Activated T-cell treated with anti-CD3 and anti-CD28 coated beads, Interleukin-2, amount 50 U/mL, for 24 hours (primary cell): ENCODE data around the gene KRTAP3-1.

Source experiments
- DNase-seq: peaks from one replicate; pipeline ENCODE4 v3.0.0-alpha.2; 2020
- H3K27ac Mint-ChIP-seq: 2 replicates; pipeline ENCODE4 v1.8.0; 2020; ENCODE audit warnings: mild to moderate bottlenecking, mixed read lengths
- H3K27me3 Mint-ChIP-seq: 2 replicates; pipeline ENCODE4 v1.8.0; 2020; ENCODE audit warnings: mixed read lengths
- H3K36me3 Mint-ChIP-seq: 2 replicates; pipeline ENCODE4 v1.8.0; 2020; ENCODE audit warnings: low read depth, mixed read lengths
- H3K4me1 Mint-ChIP-seq: 2 replicates; pipeline ENCODE4 v1.8.0; 2020; ENCODE audit warnings: low read depth, mixed read lengths
- H3K4me3 Mint-ChIP-seq: 2 replicates; pipeline ENCODE4 v1.8.0; 2020; ENCODE audit warnings: mild to moderate bottlenecking, moderate library complexity, mixed read lengths
- H3K9me3 Mint-ChIP-seq: 2 replicates; pipeline ENCODE4 v1.8.0; 2020; ENCODE audit warnings: mixed read lengths

Gene KRTAP3-1

GRCh38 chr17:40974366-40974765 lies 34.6 kb downstream of the KRTAP3-1 start:
- H3K36me3 Mint-ChIP-seq: no peaks in the 10 kb centered on the region
- H3K4me1 Mint-ChIP-seq: no peaks in the 10 kb centered on the region
- DNase-seq: no peak
- H3K9me3 Mint-ChIP-seq: no peaks in the 10 kb centered on the region
- H3K4me3 Mint-ChIP-seq: no peak overlapping the region
- no peak overlapping the region for H3K27ac Mint-ChIP-seq
- H3K27me3 Mint-ChIP-seq: peaks cover 21% of the 10 kb centered on the region

- no peak for DNase-seq
- no peak overlapping the region for H3K27ac Mint-ChIP-seq
- peaks cover 5% of the 10 kb centered on the region for H3K4me1 Mint-ChIP-seq
- H3K4me3 Mint-ChIP-seq: no peak overlapping the region
- H3K9me3 Mint-ChIP-seq: no peaks in the 10 kb centered on the region
- no peaks in the 10 kb centered on the region for H3K36me3 Mint-ChIP-seq
- H3K27me3 Mint-ChIP-seq: peaks cover 36% of the 10 kb centered on the region
Measured at GRCh38 chr17:40967582-40967981, 41.3 kb downstream of the KRTAP3-1 start.

DNA sequence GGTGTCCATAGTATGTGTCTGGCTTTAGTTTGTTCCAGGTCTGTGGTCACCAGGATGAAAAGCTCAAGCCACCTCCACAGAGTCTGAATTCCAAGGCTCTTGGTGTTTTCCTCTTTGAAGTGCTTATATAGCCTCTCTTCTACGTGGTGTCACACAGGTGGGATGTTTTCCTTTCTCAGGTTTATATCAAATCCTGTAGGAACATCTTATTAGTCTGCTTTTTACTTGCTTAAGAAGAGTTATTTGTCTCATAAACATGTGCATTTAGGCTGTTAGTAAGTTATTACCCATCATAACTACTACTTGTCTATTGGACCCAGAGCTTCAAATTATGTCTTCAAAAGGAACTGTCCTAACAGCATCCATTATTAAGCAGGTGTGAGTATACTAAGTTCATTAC lies 42.1 kb downstream of the KRTAP3-1 start, which contains the start of gene KRT39:
Gene KRT39 (minus strand): TSS at position 101 of the 400 bp plus-strand sequence. CDS start 92 bp downstream, at position 9.
- no peak within 1 kb of the TSS for H3K27ac Mint-ChIP-seq
- H3K9me3 Mint-ChIP-seq: no peaks in the 10 kb centered on the region
- H3K27me3 Mint-ChIP-seq: peaks cover 41% of the 10 kb centered on the region
- no peak for DNase-seq
- H3K4me1 Mint-ChIP-seq: peaks cover 5% of the 10 kb centered on the region
- no peaks in the 10 kb centered on the region for H3K36me3 Mint-ChIP-seq
- no peak within 1 kb of the TSS for H3K4me3 Mint-ChIP-seq

DNA sequence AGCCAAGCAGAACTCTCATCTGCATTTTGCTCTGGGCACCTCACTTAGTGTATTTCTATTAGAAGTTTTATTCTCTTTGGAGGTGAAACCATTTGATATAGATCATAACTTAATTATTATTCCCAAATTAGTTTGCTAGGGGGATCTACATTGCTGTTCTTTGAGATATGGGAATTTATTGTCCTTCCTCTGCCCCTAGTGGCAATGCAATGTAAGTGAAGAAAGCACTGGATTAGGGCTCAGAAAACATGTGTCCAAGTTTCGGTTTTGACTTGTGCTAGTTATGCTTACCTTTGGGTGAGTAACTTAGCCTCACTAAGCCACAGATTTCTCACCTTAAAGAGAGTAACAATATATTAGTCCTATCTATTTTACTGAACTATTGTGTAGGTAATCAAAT lies 45.1 kb downstream of the KRTAP3-1 start:
- DNase-seq: no peak
- no peaks in the 10 kb centered on the region for H3K9me3 Mint-ChIP-seq
- H3K36me3 Mint-ChIP-seq: no peaks in the 10 kb centered on the region
- peaks cover 42% of the 10 kb centered on the region for H3K27me3 Mint-ChIP-seq
- peaks cover 5% of the 10 kb centered on the region for H3K4me1 Mint-ChIP-seq
- H3K4me3 Mint-ChIP-seq: no peak overlapping the region
- no peak overlapping the region for H3K27ac Mint-ChIP-seq

- Mint-ChIP-seq H3K27ac (no peak overlapping the region), H3K4me3 (no peak overlapping the region), H3K4me1 (peaks cover 5% of the 10 kb centered on the region), H3K9me3 (no peaks in the 10 kb centered on the region), H3K27me3 (peaks cover 33% of the 10 kb centered on the region), H3K36me3 (no peaks in the 10 kb centered on the region)
- no peak for DNase-seq
Measured at GRCh38 chr17:40962059-40962561, 46.8 kb downstream of the KRTAP3-1 start.

DNA sequence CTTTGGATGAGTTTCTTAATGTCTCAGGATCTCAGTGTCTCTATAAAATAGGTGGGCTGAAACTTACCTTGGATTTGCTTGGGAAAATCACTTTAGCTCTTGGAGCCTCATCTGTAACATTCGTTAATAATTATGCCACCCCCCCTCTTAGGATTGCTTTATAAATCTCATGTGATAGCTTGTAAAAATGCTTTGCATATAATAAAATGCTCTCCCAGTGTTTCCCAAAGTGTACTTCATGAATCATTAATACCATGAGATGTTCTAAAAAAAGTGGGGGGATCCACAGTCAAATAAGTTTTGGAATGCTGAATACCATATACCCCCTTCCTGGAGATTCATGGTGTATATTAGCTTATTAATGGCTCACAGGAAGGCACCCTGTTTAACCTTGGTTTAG lies 47.3 kb downstream of the KRTAP3-1 start:
- Mint-ChIP-seq H3K27ac (no peak overlapping the region), H3K36me3 (no peaks in the 10 kb centered on the region), H3K4me1 (peaks cover 5% of the 10 kb centered on the region)

GRCh38 chr17:40960144-40960543 lies 48.8 kb downstream of the KRTAP3-1 start:
- DNase-seq: no peak
- H3K27ac Mint-ChIP-seq: no peak overlapping the region
- H3K4me3 Mint-ChIP-seq: no peak overlapping the region
- H3K4me1 Mint-ChIP-seq: peaks cover 5% of the 10 kb centered on the region
- H3K9me3 Mint-ChIP-seq: no peaks in the 10 kb centered on the region
- peaks cover 33% of the 10 kb centered on the region for H3K27me3 Mint-ChIP-seq
- no peaks in the 10 kb centered on the region for H3K36me3 Mint-ChIP-seq

More for the DNA sequence above, 47.3 kb downstream of the KRTAP3-1 start:
- Mint-ChIP-seq H3K4me3 (no peak overlapping the region), H3K27me3 (peaks cover 33% of the 10 kb centered on the region), H3K9me3 (no peaks in the 10 kb centered on the region)
- no peak for DNase-seq
